Dendritic cell treated with granulocyte-macrophage colony-stimulating factor and Interleukin-4, amounts not matched to agents 40 ng/mL and 50 ng/mL, for 4 days (primary cell): ENCODE results near the gene RPRD2.

ENCODE experiments used
- H3K27ac Mint-ChIP-seq: one replicate; pipeline ENCODE4 v1.8.0; 2022; ENCODE audit warnings: mild to moderate bottlenecking, mixed read lengths
- H3K27me3 Mint-ChIP-seq: one replicate; pipeline ENCODE4 v1.8.0; 2022; ENCODE audit warnings: mild to moderate bottlenecking, mixed read lengths
- H3K36me3 Mint-ChIP-seq: one replicate; pipeline ENCODE4 v1.8.0; 2022; ENCODE audit warnings: low read depth, mixed read lengths
- H3K4me1 Mint-ChIP-seq: one replicate; pipeline ENCODE4 v1.8.0; 2022; ENCODE audit warnings: low read depth, mixed read lengths
- H3K4me3 Mint-ChIP-seq: one replicate; pipeline ENCODE4 v1.8.0; 2022; ENCODE audit warnings: mild to moderate bottlenecking, moderate library complexity, mixed read lengths
- H3K9me3 Mint-ChIP-seq: one replicate; pipeline ENCODE4 v1.8.0; 2022; ENCODE audit warnings: mixed read lengths
- intact Hi-C: fragments of 100-400 bp; cut with micrococcal nuclease; formaldehyde crosslinking; loops from one replicate; pipeline ENCODE4 v1.15.0; 2022

The RPRD2 gene

DNA sequence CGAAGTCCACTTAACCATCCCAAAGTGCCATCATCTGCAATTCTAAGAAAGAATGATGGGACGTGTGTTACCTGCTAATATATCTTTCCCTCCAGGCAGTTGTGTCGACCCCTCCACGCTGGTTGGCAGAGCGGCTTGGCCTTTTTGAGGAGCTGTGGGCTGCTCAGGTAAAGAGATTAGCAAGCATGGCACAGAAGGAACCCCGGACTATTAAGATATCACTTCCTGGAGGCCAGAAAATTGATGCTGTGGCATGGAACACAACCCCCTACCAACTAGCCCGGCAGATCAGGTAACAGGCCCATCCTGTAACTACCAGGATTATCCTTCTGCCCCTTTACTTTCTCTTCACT, 123.8 kb downstream of the RPRD2 start:
- peak overlapping the region; percentile 96 for H3K4me3 Mint-ChIP-seq
- peaks cover 53% of the 10 kb centered on the region for H3K36me3 Mint-ChIP-seq
- peak overlapping the region; percentile 99 for H3K27ac Mint-ChIP-seq
- H3K4me1 Mint-ChIP-seq, result peaks cover 16% of the 10 kb centered on the region
- no peaks in the 10 kb centered on the region for H3K27me3 Mint-ChIP-seq
- intact Hi-C loops, result no loop called here
- H3K9me3 Mint-ChIP-seq, result no peaks in the 10 kb centered on the region

DNA sequence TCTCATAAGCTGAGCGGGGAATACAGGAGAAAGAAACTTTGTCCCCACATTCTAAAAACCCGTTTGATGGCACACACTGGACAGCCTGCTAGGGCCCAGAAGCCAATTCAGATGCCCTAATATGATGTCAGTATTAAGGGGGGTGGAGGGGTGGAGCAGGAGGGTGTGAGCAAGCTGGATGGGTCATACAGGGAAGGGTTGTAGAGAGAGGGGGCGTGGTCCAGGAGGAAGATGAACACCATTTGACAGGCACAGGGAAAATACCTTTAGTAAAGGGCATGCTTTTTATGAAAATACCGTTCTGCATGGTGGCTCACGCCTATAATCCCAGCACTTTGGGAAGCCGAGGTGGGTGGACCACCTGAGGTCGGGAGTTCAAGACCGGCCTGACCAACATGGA, 129.2 kb downstream of the RPRD2 start:
- peaks cover 94% of the 10 kb centered on the region for H3K36me3 Mint-ChIP-seq
- no peaks in the 10 kb centered on the region for H3K27me3 Mint-ChIP-seq
- peaks cover 7% of the 10 kb centered on the region for H3K4me1 Mint-ChIP-seq
- H3K9me3 Mint-ChIP-seq, result no peaks in the 10 kb centered on the region
- H3K27ac Mint-ChIP-seq, result no peak overlapping the region
- no peak overlapping the region for H3K4me3 Mint-ChIP-seq
- intact Hi-C loops, result no loop called here

DNA sequence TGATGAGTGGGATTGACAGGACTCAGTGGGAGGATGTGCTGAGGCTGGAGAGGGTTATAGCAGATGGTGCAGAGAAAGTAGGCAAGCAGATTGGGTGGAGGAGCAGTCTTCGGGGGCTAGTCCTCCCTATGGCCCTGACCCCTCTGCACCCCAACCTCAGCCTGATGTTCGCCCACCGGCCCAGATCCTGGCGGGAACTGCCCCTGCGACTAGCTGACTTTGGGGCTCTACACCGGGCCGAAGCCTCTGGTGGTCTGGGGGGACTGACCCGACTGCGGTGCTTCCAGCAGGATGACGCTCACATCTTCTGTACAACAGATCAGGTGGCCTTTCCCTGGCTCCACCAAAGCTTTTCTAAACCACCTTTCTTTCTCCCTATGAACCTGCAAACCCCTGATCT, 134.4 kb downstream of the RPRD2 start:
- peaks cover 92% of the 10 kb centered on the region for H3K36me3 Mint-ChIP-seq
- intact Hi-C loops, result no loop called here
- no peak overlapping the region for H3K4me3 Mint-ChIP-seq
- no peaks in the 10 kb centered on the region for H3K27me3 Mint-ChIP-seq
- no peaks in the 10 kb centered on the region for H3K4me1 Mint-ChIP-seq
- H3K9me3 Mint-ChIP-seq, result no peaks in the 10 kb centered on the region
- peak overlapping the region; percentile 11 for H3K27ac Mint-ChIP-seq

DNA sequence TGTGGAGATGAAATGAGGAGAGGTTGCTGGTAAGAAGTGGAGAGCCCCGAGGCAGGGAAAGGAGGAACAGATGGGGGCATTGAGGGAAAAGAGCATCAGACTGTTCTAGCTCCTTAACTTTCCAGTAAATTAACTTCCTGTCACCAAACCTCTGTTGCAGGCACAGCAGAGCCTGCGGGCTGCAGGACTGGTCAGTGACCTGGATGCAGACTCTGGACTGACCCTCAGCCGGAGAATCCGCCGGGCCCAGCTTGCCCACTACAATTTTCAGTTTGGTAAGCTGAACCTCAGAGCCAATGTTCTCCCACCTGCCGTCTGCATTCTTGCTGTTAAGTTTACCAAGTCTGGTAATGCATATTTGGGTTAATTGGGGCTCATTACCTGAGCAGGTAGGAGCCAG, 141.5 kb downstream of the RPRD2 start:
- Mint-ChIP-seq H3K9me3 (no peaks in the 10 kb centered on the region), H3K4me1 (peaks cover 31% of the 10 kb centered on the region), H3K4me3 (no peak overlapping the region), H3K27ac (peak overlapping the region; percentile 6), H3K36me3 (peaks cover 72% of the 10 kb centered on the region), H3K27me3 (no peaks in the 10 kb centered on the region)
- intact Hi-C loops, result no loop called here

DNA sequence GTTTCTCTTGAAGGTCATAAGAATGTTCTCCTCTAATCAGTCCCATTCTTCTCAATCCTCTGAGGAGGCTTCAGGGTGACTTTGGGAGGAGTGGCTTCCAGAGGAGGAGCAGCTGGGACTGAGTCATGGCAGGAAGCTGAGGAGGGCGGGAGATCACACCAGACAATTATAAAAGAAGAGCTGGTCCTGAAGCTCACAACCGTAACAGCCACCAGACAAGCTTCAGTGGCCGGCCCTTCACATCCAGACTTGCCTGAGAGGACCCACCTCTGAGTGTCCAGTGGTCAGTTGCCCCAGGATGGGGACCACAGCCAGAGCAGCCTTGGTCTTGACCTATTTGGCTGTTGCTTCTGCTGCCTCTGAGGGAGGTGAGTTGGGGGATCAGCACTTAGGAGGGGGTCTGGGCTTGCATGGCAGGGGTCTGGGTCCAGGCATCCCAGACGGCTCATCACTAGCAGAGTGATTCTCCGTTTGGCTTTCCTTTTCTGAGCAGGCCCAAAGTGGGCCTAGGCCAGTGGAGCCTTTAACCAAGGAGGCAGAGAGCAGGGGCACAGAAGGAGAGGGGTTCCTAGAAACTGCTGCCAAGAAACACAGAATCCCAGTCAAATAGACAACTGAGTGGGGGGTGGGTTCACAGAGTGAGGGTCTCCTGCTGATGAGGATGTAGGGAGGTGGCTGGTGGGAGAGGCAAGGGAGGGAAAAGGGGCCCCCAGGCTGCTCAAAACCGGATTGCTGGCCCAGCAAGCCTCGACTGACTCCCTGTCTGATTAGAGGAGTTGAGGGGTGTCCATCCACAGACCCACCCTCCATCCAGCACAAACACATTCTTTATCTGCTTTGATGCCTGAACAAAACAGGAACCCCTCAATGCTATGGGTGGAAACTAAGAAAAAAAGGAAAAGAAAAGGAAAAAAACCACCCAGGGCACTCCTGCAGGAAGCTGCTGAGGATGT, 144.2 kb downstream of the RPRD2 start, which contains the start of gene ECM1:
ECM1 (plus strand) TSS at position 198 of the 953 bp plus-strand sequence; CDS start at position 299, 101 bp downstream.
- H3K9me3 Mint-ChIP-seq, result no peaks in the 10 kb centered on the region
- H3K27me3 Mint-ChIP-seq, result no peaks in the 10 kb centered on the region
- intact Hi-C loops, result no loop called here
- H3K36me3 Mint-ChIP-seq, result peaks cover 76% of the 10 kb centered on the region
- H3K27ac Mint-ChIP-seq, result peak within 1 kb of the TSS; percentile 77
- H3K4me3 Mint-ChIP-seq, result peak within 1 kb of the TSS; percentile 48
- H3K4me1 Mint-ChIP-seq, result peaks cover 31% of the 10 kb centered on the region

DNA sequence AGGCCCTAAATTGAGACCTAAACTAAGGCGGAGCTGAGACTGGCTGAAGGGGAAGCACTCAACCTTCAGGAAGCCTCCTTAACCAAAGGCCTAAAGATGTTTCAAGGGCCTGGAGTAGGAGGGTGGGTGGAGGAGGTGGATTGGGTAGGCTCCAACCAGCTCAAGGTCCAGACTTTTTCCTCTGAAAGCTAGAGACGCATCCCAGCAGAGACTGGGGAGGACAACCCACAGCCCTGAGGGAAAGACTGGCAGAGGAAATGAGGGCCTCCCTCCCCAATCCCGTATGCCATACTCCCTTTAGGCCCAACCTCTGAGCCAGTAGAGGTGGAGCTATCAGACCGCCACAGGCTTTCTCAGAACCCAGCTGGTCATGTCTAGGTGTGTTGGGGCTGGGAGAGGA, 145.0 kb downstream of the RPRD2 start:
- H3K4me3 Mint-ChIP-seq, result peak overlapping the region; percentile 48
- peak overlapping the region; percentile 77 for H3K27ac Mint-ChIP-seq
- H3K9me3 Mint-ChIP-seq, result no peaks in the 10 kb centered on the region
- no peaks in the 10 kb centered on the region for H3K27me3 Mint-ChIP-seq
- H3K4me1 Mint-ChIP-seq, result peaks cover 32% of the 10 kb centered on the region
- intact Hi-C loops, result no loop called here
- H3K36me3 Mint-ChIP-seq, result peaks cover 74% of the 10 kb centered on the region

DNA sequence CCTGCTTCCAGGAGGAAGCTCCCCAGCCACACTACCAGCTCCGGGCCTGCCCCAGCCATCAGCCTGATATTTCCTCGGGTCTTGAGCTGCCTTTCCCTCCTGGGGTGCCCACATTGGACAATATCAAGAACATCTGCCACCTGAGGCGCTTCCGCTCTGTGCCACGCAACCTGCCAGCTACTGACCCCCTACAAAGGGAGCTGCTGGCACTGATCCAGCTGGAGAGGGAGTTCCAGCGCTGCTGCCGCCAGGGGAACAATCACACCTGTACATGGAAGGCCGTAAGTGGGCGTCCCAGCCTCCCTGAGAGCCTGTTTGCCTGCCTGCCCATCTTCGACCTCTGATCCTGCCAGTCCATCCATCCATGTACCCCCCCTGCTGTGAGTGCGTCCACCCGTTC, 147.6 kb downstream of the RPRD2 start:
- Mint-ChIP-seq H3K27me3 (peaks cover 7% of the 10 kb centered on the region), H3K9me3 (no peaks in the 10 kb centered on the region), H3K4me3 (no peak overlapping the region), H3K4me1 (peaks cover 55% of the 10 kb centered on the region), H3K27ac (no peak overlapping the region), H3K36me3 (peaks cover 48% of the 10 kb centered on the region)
- intact Hi-C loops, result no loop called here

DNA sequence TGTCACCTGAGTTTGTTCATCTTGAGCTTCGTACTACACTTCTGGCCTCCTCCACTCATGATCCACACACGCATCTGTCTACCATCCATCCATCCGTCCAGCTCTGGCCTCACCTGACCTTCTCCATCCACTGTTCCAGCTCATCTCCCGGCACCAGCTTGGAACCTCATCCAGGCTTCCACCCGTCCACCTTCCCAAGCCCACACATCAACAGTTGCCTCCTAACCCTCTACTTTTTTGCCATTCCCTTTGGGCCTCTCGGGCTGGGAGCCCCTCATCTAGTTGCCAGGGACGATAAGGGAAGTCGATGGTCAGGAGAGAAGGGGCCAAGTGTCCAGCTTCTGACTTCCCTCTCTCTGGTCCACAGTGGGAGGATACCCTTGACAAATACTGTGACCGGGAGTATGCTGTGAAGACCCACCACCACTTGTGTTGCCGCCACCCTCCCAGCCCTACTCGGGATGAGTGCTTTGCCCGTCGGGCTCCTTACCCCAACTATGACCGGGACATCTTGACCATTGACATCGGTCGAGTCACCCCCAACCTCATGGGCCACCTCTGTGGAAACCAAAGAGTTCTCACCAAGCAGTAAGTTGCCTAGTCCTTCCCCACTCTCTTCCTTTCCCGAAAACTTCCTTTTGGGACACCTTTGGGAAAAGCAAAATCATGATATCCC, 148.2 kb downstream of the RPRD2 start:
- intact Hi-C loops, result no loop called here
- Mint-ChIP-seq H3K27ac (no peak overlapping the region), H3K27me3 (peaks cover 7% of the 10 kb centered on the region), H3K36me3 (peaks cover 42% of the 10 kb centered on the region), H3K4me1 (peaks cover 56% of the 10 kb centered on the region), H3K4me3 (no peak overlapping the region), H3K9me3 (no peaks in the 10 kb centered on the region)

DNA sequence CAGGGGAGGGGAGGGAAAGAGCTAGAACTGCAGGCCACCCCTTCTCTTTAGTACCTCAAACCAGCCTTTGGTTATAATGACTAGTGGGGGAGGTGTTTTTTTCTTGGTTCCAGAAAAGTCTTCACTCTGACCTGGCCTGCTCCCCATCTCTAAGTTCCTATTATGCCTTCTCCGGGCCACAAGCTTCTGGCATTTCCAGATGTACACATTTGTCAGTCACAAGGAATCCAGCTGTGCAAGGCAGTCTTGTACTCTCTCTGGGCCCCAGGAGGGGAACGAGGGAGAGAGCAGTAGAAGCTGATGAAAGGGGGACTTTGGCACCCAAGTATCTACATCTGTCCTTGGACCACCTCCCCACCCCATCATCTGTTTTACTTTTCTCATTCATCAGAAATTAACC, 148.9 kb downstream of the RPRD2 start:
- H3K4me1 Mint-ChIP-seq, result peaks cover 51% of the 10 kb centered on the region
- H3K4me3 Mint-ChIP-seq, result no peak overlapping the region
- no peak overlapping the region for H3K27ac Mint-ChIP-seq
- peaks cover 7% of the 10 kb centered on the region for H3K27me3 Mint-ChIP-seq
- intact Hi-C loops, result no loop called here
- peaks cover 41% of the 10 kb centered on the region for H3K36me3 Mint-ChIP-seq
- H3K9me3 Mint-ChIP-seq, result no peaks in the 10 kb centered on the region

DNA sequence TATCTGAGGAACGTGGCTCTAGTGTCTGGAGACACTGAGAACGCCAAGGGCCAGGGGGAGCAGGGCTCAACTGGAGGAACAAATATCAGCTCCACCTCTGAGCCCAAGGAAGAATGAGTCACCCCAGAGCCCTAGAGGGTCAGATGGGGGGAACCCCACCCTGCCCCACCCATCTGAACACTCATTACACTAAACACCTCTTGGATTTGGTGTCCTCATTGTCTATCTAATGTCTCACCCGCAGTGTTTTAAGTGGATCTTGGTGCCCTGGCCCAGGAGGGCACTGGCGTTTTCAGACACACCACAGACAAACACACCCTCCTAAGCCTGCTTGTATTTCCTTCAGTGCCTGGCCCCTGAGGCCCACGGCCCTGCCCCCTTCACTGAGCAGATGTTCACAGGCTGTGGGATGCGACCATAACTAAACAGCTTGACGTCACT, 149.4 kb downstream of the RPRD2 start:
- H3K4me3 Mint-ChIP-seq, result no peak overlapping the region
- intact Hi-C loops, result no loop called here
- H3K27ac Mint-ChIP-seq, result no peak overlapping the region
- H3K9me3 Mint-ChIP-seq, result no peaks in the 10 kb centered on the region
- H3K36me3 Mint-ChIP-seq, result peaks cover 41% of the 10 kb centered on the region
- H3K4me1 Mint-ChIP-seq, result peaks cover 45% of the 10 kb centered on the region
- H3K27me3 Mint-ChIP-seq, result peaks cover 7% of the 10 kb centered on the region

DNA sequence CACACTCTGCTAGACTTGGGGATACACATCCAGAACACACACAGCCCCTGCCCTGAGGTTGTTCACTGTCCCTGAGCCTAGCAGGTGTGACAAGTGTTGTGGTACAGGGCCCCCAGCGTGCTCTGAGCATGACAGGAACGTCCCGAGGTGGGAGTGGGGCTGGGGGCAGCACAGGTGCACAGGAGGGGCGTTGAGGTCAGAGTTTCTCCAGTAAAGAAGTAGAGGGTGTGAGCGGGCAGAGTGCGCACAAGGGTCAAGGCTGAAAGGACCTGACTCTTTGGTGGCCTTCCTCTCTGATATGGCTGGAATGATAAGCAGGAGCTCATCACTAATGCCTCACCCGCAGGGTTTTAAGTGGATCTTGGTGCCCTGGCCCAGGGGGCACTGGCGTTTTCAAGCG, 150.3 kb downstream of the RPRD2 start:
- Mint-ChIP-seq H3K36me3 (peaks cover 41% of the 10 kb centered on the region), H3K4me3 (peak overlapping the region; percentile 49), H3K4me1 (peaks cover 37% of the 10 kb centered on the region), H3K27ac (no peak overlapping the region), H3K9me3 (no peaks in the 10 kb centered on the region), H3K27me3 (peaks cover 7% of the 10 kb centered on the region)
- intact Hi-C loops, result no loop called here

DNA sequence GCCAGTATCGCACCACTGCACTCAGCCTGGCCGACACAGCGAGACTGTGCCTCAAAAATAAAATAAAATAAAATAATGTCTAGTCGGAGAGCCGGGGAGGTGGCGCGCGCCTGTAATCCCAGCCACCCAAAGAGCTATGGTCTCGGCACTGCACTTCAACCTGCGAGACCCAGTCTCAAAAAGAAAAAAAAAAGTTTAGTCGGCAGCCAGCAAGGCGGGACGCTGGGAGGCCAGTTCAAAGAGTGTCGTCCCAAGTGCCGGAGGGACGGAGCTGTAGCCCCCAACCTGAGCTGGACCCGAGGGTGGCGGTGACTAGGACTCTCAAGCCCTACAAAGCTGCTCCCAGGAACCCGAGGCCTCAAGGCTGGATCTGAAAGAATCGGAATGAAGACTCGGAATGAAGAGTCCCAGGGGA, 151.0 kb downstream of the RPRD2 start:
- Mint-ChIP-seq H3K27ac (peak overlapping the region; percentile 89), H3K36me3 (peaks cover 38% of the 10 kb centered on the region), H3K4me3 (peak overlapping the region; percentile 91), H3K4me1 (peaks cover 30% of the 10 kb centered on the region), H3K9me3 (no peaks in the 10 kb centered on the region), H3K27me3 (peaks cover 7% of the 10 kb centered on the region)
- intact Hi-C loops, result no loop called here

DNA sequence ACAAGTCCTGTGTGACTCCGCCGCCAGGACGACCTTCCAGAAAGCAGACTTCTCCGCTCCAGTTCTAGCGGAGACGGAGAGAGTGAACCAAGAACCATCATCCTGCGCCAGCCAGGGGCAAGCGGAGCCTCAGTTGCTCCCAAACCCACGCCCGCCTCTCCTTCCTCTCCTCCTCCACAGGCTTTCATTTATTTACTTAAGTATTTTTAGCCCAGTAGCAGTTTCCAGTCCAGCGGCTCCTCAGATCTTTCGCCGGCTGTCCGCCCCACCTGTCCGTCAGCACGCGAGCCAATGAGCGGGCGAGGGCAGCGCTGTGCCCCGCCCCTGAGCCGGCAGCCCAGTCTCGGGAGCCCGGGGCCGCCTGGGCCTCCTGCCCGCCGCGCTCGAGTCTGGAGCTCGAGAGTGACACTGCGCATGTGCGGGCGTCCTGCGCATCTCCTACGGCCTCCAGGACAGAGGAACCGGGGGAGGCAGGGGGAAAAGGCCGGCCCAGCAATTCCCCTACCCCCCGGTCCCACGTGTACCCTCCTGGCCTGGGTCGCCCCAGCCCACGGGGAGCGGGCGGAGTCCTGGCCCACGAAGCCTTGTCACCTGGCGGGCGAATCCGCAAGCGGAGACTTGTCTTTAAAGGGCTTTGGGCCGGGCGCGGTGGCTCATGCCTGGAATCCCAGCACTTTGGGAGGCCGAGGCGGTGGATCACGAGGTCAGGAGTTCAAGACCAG, 151.5 kb downstream of the RPRD2 start, which contains the start of gene FALEC:
FALEC (plus strand) TSS at position 425 of the 722 bp plus-strand sequence.
- peaks cover 7% of the 10 kb centered on the region for H3K27me3 Mint-ChIP-seq
- H3K4me3 Mint-ChIP-seq, result peak within 1 kb of the TSS; percentile 91
- peak within 1 kb of the TSS; percentile 89 for H3K27ac Mint-ChIP-seq
- H3K36me3 Mint-ChIP-seq, result peaks cover 32% of the 10 kb centered on the region
- intact Hi-C loops, result no loop called here
- H3K4me1 Mint-ChIP-seq, result peaks cover 25% of the 10 kb centered on the region
- no peaks in the 10 kb centered on the region for H3K9me3 Mint-ChIP-seq
